IPS-15b (cell line): ENCODE data around the gene DIS3L2.

Experiments used
- H3K27me3 ChIP-seq: one replicate; pipeline ENCODE4 v1.6.1; 2013; ENCODE audit warnings: low read length; ENCODE audit not compliant: control insufficient read depth, insufficient read depth
- H3K36me3 ChIP-seq: one replicate; pipeline ENCODE4 v1.6.1; 2013; ENCODE audit warnings: low read length; ENCODE audit not compliant: control insufficient read depth, insufficient read depth
- H3K4me1 ChIP-seq: one replicate; pipeline ENCODE4 v1.6.1; 2013; ENCODE audit warnings: mild to moderate bottlenecking, low read length; ENCODE audit not compliant: control insufficient read depth, insufficient read depth
- H3K4me3 ChIP-seq: one replicate; pipeline ENCODE4 v1.5.1; 2013; ENCODE audit warnings: low read depth, low read length
- H3K9ac ChIP-seq: one replicate; pipeline ENCODE4 v1.6.1; 2013; ENCODE audit warnings: low read depth, mild to moderate bottlenecking, low read length
- H3K9me3 ChIP-seq: one replicate; pipeline ENCODE4 v1.6.1; 2013; ENCODE audit warnings: mild to moderate bottlenecking, low read length; ENCODE audit not compliant: control insufficient read depth, insufficient read depth

Gene DIS3L2

DNA sequence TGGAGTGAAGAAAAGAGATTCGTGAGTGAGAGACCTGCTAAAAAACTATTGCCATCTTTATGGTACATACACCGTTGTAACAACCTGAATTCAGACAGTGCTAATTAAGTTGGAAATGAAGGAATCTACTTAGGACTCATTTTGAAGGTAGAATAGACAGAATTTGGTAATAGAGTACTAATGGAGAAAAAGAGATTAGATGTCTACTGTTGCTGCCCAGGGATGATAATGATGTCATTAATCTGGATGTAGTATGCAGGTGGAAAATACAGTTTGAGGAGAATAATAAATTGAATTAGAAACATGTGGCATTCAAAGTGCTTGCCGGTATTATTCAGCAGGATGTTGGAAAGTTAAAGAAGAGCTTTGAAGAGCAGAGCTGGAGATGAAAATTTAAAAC, 44.7 kb downstream of the DIS3L2 start:
- H3K4me1 ChIP-seq = peaks cover 4% of the 10 kb centered on the region
- no peaks in the 10 kb centered on the region for H3K9me3 ChIP-seq
- H3K9ac ChIP-seq = no peak overlapping the region
- no peaks in the 10 kb centered on the region for H3K36me3 ChIP-seq
- H3K27me3 ChIP-seq = no peaks in the 10 kb centered on the region
- no peak overlapping the region for H3K4me3 ChIP-seq

GRCh38 chr2:232008907-232009638, 47.6 kb downstream of the DIS3L2 start:
- H3K9me3 ChIP-seq = no peaks in the 10 kb centered on the region
- peaks cover 4% of the 10 kb centered on the region for H3K4me1 ChIP-seq
- H3K36me3 ChIP-seq = no peaks in the 10 kb centered on the region
- no peak overlapping the region for H3K9ac ChIP-seq
- no peak overlapping the region for H3K4me3 ChIP-seq
- H3K27me3 ChIP-seq = no peaks in the 10 kb centered on the region

GRCh38 chr2:232009639-232010274, 48.2 kb downstream of the DIS3L2 start:
- Histone ChIP-seq H3K9me3 (no peaks in the 10 kb centered on the region), H3K9ac (no peak overlapping the region), H3K27me3 (no peaks in the 10 kb centered on the region), H3K36me3 (no peaks in the 10 kb centered on the region), H3K4me3 (no peak overlapping the region), H3K4me1 (peaks cover 8% of the 10 kb centered on the region)

- H3K36me3 ChIP-seq = no peaks in the 10 kb centered on the region
- H3K4me1 ChIP-seq = peaks cover 8% of the 10 kb centered on the region
- H3K27me3 ChIP-seq = no peaks in the 10 kb centered on the region
- no peak overlapping the region for H3K9ac ChIP-seq
- no peaks in the 10 kb centered on the region for H3K9me3 ChIP-seq
- no peak overlapping the region for H3K4me3 ChIP-seq
These were observed 52.3 kb downstream of the DIS3L2 start for GRCh38 chr2:232013701-232014353.

DNA sequence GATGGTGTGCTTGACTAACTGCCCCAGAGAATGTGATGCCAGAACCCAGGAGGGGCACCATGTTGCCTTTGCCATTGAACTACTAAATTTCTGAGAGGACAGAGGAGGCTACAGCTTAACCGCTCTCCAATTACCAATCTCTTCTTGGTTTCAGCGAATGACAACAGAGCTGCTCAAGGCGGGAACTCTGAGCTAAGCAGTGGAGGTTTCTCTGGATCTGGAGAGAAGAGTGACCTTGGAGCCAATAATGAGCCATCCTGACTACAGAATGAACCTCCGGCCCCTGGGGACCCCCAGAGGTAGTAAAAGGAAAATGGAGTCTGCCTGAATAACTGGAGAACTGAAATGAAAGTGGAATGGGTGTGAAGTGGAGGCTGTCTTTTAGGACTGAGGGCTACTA, 53.2 kb downstream of the DIS3L2 start:
- Histone ChIP-seq H3K27me3 (no peaks in the 10 kb centered on the region), H3K36me3 (no peaks in the 10 kb centered on the region), H3K4me3 (no peak overlapping the region), H3K9me3 (no peaks in the 10 kb centered on the region), H3K9ac (no peak overlapping the region), H3K4me1 (peaks cover 5% of the 10 kb centered on the region)

DNA sequence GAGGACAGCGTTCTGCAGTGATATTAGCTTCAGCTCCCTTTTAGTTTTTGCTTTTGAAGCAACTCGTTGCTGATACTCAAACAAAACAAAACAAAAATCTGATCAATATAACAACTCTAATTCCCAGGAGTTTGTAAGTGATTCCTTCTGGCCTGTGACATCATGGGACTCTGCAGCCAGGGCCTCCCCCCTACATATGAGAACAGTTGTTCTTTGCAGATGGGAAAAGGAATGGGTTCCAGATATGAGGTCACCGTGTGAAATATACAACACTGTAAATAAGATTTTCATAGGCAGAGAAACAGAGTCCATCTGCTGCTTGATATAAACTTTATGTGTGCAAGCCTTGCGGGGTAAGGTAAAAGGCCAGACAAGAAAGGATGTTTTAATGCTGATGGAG, 56.7 kb downstream of the DIS3L2 start:
- H3K9ac ChIP-seq = no peak overlapping the region
- peaks cover 4% of the 10 kb centered on the region for H3K4me1 ChIP-seq
- no peaks in the 10 kb centered on the region for H3K36me3 ChIP-seq
- H3K9me3 ChIP-seq = no peaks in the 10 kb centered on the region
- no peak overlapping the region for H3K4me3 ChIP-seq
- H3K27me3 ChIP-seq = no peaks in the 10 kb centered on the region

GRCh38 chr2:232022718-232023117, 61.2 kb downstream of the DIS3L2 start:
- Histone ChIP-seq H3K9ac (no peak overlapping the region), H3K27me3 (no peaks in the 10 kb centered on the region), H3K4me3 (no peak overlapping the region), H3K36me3 (no peaks in the 10 kb centered on the region), H3K9me3 (no peaks in the 10 kb centered on the region), H3K4me1 (no peaks in the 10 kb centered on the region)

GRCh38 chr2:232023426-232023825, 61.9 kb downstream of the DIS3L2 start:
- no peaks in the 10 kb centered on the region for H3K36me3 ChIP-seq
- no peaks in the 10 kb centered on the region for H3K9me3 ChIP-seq
- H3K27me3 ChIP-seq = no peaks in the 10 kb centered on the region
- H3K9ac ChIP-seq = no peak overlapping the region
- H3K4me3 ChIP-seq = no peak overlapping the region
- no peaks in the 10 kb centered on the region for H3K4me1 ChIP-seq

DNA sequence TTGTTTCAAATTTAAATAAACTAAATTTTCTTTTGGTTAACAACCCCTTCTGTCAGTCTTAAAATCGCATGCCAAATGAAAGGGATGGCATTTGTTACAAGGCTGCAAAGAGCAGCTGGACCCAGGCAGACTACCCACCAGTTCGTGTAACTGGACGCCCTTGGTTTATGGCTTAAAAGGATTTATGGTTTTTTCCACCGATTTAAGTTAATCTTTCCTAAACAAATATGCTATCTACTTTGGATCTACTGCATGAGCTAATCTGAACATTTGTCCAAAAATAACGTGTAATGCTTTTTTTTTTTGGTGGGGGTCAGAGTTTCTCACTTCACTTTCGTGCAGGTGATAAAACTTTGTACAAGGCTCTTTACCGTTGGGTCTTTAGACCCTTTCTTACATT, 62.9 kb downstream of the DIS3L2 start:
- H3K9ac ChIP-seq = no peak overlapping the region
- no peaks in the 10 kb centered on the region for H3K4me1 ChIP-seq
- no peak overlapping the region for H3K4me3 ChIP-seq
- no peaks in the 10 kb centered on the region for H3K27me3 ChIP-seq
- no peaks in the 10 kb centered on the region for H3K9me3 ChIP-seq
- no peaks in the 10 kb centered on the region for H3K36me3 ChIP-seq

DNA sequence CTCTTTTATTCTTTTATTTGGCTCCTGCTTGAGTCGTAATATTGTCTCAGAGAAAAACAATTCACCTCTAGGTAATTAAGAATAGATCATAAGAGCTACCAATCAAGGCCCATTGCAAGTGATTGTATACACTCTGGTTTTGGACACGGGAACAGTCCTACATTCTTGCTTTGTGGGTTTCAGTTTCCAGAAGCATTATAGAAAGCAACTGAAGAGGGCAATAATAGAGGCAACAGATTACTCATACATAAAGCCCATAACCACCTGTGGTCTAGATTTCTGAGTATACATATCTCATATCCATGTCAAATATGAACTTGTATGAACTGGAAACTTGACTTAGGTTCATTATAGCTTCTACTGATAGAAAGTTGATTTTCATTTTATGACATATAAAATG, 65.4 kb downstream of the DIS3L2 start:
- Histone ChIP-seq H3K9ac (no peak overlapping the region), H3K36me3 (no peaks in the 10 kb centered on the region), H3K27me3 (no peaks in the 10 kb centered on the region), H3K9me3 (no peaks in the 10 kb centered on the region), H3K4me3 (no peak overlapping the region), H3K4me1 (no peaks in the 10 kb centered on the region)

DNA sequence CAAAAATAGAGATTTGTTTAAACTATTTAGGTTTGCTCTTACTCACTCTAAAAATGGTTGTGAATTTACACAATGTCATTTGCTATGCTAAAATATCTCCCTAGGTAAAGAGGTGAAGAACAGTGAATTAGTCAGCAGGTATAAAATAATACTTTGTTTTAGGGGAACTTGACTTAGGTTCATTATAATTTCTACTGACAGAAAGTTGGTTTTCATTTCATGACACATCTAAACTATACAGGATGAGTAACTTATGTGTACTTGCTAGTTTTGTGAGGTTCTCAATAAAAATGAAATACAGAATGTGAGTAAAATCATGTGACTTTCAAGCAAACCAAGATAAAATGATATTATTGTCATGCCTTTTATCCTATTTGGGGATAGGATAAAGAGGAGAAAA, 66.0 kb downstream of the DIS3L2 start:
- no peaks in the 10 kb centered on the region for H3K4me1 ChIP-seq
- H3K27me3 ChIP-seq = no peaks in the 10 kb centered on the region
- no peaks in the 10 kb centered on the region for H3K36me3 ChIP-seq
- no peak overlapping the region for H3K4me3 ChIP-seq
- H3K9me3 ChIP-seq = no peaks in the 10 kb centered on the region
- H3K9ac ChIP-seq = no peak overlapping the region

DNA sequence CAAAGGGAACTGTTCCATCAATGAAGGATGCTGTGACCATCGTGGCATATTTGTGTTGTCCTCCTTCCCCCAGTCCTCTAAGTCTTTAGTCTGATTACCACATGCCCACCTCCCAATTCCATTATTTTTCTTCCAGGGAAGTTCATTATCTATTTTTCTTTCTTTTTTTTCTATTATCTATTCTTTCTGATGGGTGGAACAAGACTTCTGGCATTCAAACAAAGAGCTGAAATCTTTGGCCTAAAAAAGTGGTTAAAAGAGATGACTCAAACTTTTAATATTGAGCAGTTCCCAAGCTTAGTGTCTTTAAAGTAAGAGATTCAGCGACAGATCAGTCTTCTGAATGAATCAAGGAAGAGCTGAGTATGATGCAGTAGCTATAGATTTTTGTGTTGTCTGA, 66.6 kb downstream of the DIS3L2 start:
- H3K27me3 ChIP-seq = no peaks in the 10 kb centered on the region
- no peak overlapping the region for H3K4me3 ChIP-seq
- no peak overlapping the region for H3K9ac ChIP-seq
- no peaks in the 10 kb centered on the region for H3K36me3 ChIP-seq
- H3K9me3 ChIP-seq = no peaks in the 10 kb centered on the region
- no peaks in the 10 kb centered on the region for H3K4me1 ChIP-seq
